Upper lobe of right lung (tissue), 1 donor: ENCODE measurements around the gene NEU4. TPM values are rescaled to one million over a fixed set of nuclear protein-coding genes. Genes with fewer than 3 reads are reported as not detected.
A peak's percentile ranks its signal among the peaks of the same experiment; 100 is the strongest.

Experiments
- ATAC-seq: fragments of 200-7000 bp; cut with Tn5 transposase; one replicate; pipeline ENCODE4 v1.9.1; 2020; ENCODE audit warnings: mild to moderate bottlenecking, moderate library complexity
- DNase-seq: peaks from one replicate; pipeline ENCODE4 v3.0.0-alpha.2; 2020
- H3K27ac ChIP-seq: fragments of 200-600 bp; one replicate; pipeline ENCODE4 v1.8.0; 2022
- H3K27me3 ChIP-seq: fragments of 200-600 bp; one replicate; pipeline ENCODE4 v1.8.0; 2022; ENCODE audit warnings: mild to moderate bottlenecking
- H3K36me3 ChIP-seq: fragments of 200-600 bp; one replicate; pipeline ENCODE4 v1.8.0; 2022
- H3K4me1 ChIP-seq: fragments of 200-600 bp; one replicate; pipeline ENCODE4 v1.8.0; 2022
- H3K4me3 ChIP-seq: fragments of 200-600 bp; one replicate; pipeline ENCODE4 v1.8.0; 2022; ENCODE audit warnings: mild to moderate bottlenecking
- H3K9me3 ChIP-seq: fragments of 200-600 bp; one replicate; pipeline ENCODE4 v1.8.0; 2022
- CTCF ChIP-seq: fragments of 200-600 bp; IDR thresholded peaks from one replicate; pipeline ENCODE4 v1.8.0; 2022; ENCODE audit warnings: antibody characterized with exemption
- intact Hi-C: fragments of 100-400 bp; cut with DNase I; formaldehyde crosslinking; loops from one replicate; pipeline ENCODE4 v1.11.0; 2022
- total RNA-seq: library from RNA; stranded (reverse); fragmentation: NEBNext Ultra II Directional; extraction: Animal tissue kit (Norgen Biotek cat#: 25700); gene quantifications from one replicate; pipeline ENCODE4 v1.2.1, GENCODE V29; 2021
- donor health status: DM: no; HTN: yes; CAD: no; lungs with severe emphysema.

NEU4 gene
- total RNA-seq, 1 donor from 2014 or later = 0.23 TPM

- H3K4me1 ChIP-seq = peaks cover 9% of the 10 kb centered on the region
- H3K4me3 ChIP-seq = peak overlapping the region; percentile 29
Observed at GRCh38 chr2:241857572-241858121, 48.7 kb downstream of the NEU4 start.

GRCh38 chr2:241858206-241859016, 49.4 kb downstream of the NEU4 start, which contains the start of gene PDCD1:
PDCD1 (minus strand) TSS chr2:241858894; CDS start chr2:241858838, 56 bp downstream.
- DNase-seq = peak; percentile 64
- Histone ChIP-seq H3K9me3 (no peaks in the 10 kb centered on the region), H3K27me3 (peaks cover 22% of the 10 kb centered on the region), H3K27ac (peak within 1 kb of the TSS; percentile 75), H3K4me1 (peaks cover 9% of the 10 kb centered on the region), H3K36me3 (no peaks in the 10 kb centered on the region), H3K4me3 (peak within 1 kb of the TSS; percentile 29)
- TF ChIP-seq CTCF = no peak
- ATAC-seq = peak; percentile 19
- intact Hi-C loops = no loop called here

More at GRCh38 chr2:241857572-241858121, 48.7 kb downstream of the NEU4 start:
- Histone ChIP-seq H3K9me3 (no peaks in the 10 kb centered on the region), H3K27me3 (peaks cover 15% of the 10 kb centered on the region), H3K27ac (no peak overlapping the region), H3K36me3 (no peaks in the 10 kb centered on the region)
- ATAC-seq (no peak), DNase-seq (peak; percentile 61)
- TF ChIP-seq CTCF = no peak
- intact Hi-C loops = no loop called here

- H3K4me3 ChIP-seq = peak overlapping the region; percentile 29
- H3K4me1 ChIP-seq = peaks cover 9% of the 10 kb centered on the region
- DNase-seq (peak; percentile 65), ATAC-seq (no peak)
- intact Hi-C loops = no loop called here
- no peak for TF ChIP-seq CTCF
- peaks cover 28% of the 10 kb centered on the region for H3K27me3 ChIP-seq
- H3K36me3 ChIP-seq = no peaks in the 10 kb centered on the region
- H3K9me3 ChIP-seq = no peaks in the 10 kb centered on the region
- H3K27ac ChIP-seq = peak overlapping the region; percentile 75
Observed at GRCh38 chr2:241859017-241859435, 50.0 kb downstream of the NEU4 start.

- Histone ChIP-seq H3K4me1 (peaks cover 9% of the 10 kb centered on the region), H3K36me3 (no peaks in the 10 kb centered on the region), H3K27me3 (peaks cover 31% of the 10 kb centered on the region), H3K4me3 (peak overlapping the region; percentile 29), H3K27ac (peak overlapping the region; percentile 75), H3K9me3 (no peaks in the 10 kb centered on the region)
- no peak for TF ChIP-seq CTCF
- DNase-seq (peak; percentile 66), ATAC-seq (peak; percentile 9)
- intact Hi-C loops = no loop called here
Observed at GRCh38 chr2:241859436-241860183, 50.6 kb downstream of the NEU4 start.

GRCh38 chr2:241860184-241861078, 51.4 kb downstream of the NEU4 start:
- intact Hi-C loops = no loop called here

More at GRCh38 chr2:241860184-241861078, 51.4 kb downstream of the NEU4 start:
- Histone ChIP-seq H3K4me1 (peaks cover 9% of the 10 kb centered on the region), H3K27ac (peak overlapping the region; percentile 75), H3K9me3 (no peaks in the 10 kb centered on the region), H3K27me3 (peaks cover 31% of the 10 kb centered on the region), H3K4me3 (peak overlapping the region; percentile 29), H3K36me3 (no peaks in the 10 kb centered on the region)
- no peak for ATAC-seq
- no peak for DNase-seq
- no peak for TF ChIP-seq CTCF
